Astrocyte of the cerebellum (primary cell): Measurements from ENCODE around the gene AKT1.

Experiments used
- DNase-seq: peaks from one replicate; pipeline ENCODE4 v3.0.0-alpha.2; 2011; ENCODE audit warnings: low read depth
- H3K4me3 ChIP-seq: 2 replicates; pipeline ENCODE4 v1.5.1; 2011; ENCODE audit warnings: mild to moderate bottlenecking, low read depth, low read length, moderate library complexity
- CTCF ChIP-seq: IDR thresholded peaks from 2 replicates; pipeline ENCODE4 v1.5.1; 2012; ENCODE audit warnings: low read length, low read depth, moderate library complexity, mild to moderate bottlenecking; ENCODE audit errors: missing control alignments
- in situ Hi-C: cut with HindIII; loops from 2 replicates; pipeline ENCODE4 v1.10.0; 2017; ENCODE audit warnings: low sequenced_read_pairs

The AKT1 gene

DNA sequence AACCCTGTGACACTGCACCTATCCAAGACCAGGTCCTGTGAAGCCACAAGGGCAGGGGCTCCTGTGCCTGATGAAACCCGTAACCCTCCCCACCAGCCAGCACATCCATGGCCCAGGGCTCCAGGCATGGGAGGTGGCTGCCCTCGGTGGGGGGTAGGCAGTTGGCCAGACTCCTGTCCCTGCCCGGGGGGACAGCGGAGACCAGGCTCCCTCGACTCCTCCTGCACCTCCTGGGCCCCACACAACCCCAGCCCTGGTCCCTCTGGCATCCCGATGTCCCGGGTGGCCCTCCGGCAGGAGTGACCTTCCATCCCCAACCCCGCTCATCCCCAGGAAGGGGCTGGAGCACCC is 11.4 kb downstream of the AKT1 start:
- TF ChIP-seq CTCF: no peak
- no peak for DNase-seq
- in situ Hi-C loops: no loop called here
- H3K4me3 ChIP-seq: no peak overlapping the region

DNA sequence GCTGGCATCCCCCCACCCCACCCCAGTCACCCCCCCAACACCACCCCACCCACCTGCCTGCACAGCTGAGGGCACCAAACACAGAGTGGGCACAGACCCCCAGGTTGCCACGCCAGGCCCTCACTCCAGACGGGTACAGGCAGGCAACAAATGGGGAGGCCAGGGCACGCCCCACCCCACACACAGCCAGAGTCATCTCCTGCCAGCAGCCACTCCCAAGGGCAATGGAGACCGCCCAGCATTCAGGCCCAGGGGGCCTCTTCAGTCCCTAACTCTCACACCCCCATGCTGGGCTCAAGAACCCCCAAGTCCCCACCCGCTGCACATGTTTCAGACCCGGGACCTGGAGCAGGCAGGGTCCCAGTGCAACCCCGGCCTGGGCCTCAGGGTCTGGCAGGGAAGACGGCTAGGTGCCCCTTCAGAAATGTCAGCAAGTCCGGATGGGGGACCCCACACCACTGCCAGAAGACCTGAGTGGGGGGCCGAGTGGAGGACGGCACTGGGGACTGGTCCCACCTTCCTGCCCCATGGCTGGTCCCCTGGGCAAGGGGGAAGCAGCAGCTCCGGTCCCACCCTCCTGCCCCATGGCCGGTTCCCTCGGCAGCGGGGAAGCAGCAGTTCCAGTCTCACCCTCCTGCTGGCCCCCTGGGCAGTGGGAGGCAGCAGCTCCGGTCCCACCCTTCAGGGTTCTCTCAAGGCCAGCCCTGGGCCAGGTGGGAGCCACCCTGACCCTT is 11.9 kb downstream of the AKT1 start:
- no peak overlapping the region for H3K4me3 ChIP-seq
- no peak for TF ChIP-seq CTCF
- DNase-seq: no peak
- in situ Hi-C loops: no loop called here

- H3K4me3 ChIP-seq: no peak overlapping the region
- in situ Hi-C loops: no loop called here
- DNase-seq: no peak
- no peak for TF ChIP-seq CTCF
Measured at GRCh38 chr14:104782808-104783139, 12.8 kb downstream of the AKT1 start.

- in situ Hi-C loops: no loop called here
- TF ChIP-seq CTCF: no peak
- DNase-seq: no peak
- H3K4me3 ChIP-seq: no peak overlapping the region
Measured at GRCh38 chr14:104782086-104782807, 13.3 kb downstream of the AKT1 start.

DNA sequence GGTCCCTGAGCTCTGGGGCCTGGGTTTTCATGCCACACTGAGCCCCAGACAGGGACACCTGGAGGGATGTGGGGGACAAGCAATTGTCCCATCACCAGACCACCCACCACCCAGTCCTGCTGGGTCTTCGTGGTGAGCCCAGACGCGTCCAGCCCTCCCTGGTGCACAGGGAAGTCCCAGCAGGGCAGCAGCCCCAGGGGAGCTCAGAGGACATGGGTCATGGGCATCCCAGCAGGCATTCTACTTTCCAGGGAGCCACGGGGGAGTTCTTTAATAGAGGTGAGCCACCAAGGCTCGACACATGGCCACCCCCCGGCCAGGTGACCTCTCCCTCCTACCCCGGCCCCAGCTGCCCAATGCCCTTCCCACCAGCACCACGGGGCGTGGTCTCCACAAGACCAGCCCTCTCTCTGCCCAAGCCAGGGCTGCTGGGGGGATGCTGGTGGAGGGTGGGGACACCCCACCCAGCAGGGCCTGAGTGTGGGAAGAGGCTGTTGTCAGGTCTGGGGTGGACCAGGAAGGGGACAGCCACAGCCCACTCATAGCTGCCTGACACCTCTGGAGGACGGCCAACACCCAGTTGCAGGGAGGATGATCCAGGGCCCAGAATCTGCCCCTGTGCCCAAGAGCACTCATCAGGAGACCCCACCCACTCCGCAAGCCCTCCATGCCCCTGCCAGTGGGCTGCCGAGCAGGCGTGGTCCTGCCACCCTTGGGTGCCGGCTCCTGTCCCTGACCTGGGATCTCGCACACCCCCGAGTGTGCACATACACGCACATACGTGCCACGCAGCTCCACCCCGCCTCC is 14.1 kb downstream of the AKT1 start:
- TF ChIP-seq CTCF: no peak
- DNase-seq: no peak
- in situ Hi-C loops: no loop called here
- no peak overlapping the region for H3K4me3 ChIP-seq

GRCh38 chr14:104780513-104781030 is 15.0 kb downstream of the AKT1 start:
- no peak overlapping the region for H3K4me3 ChIP-seq
- in situ Hi-C loops: no loop called here
- DNase-seq: no peak
- TF ChIP-seq CTCF: no peak
